Mucosa of descending colon (tissue), 3 donors: ENCODE measurements around the gene PPME1. TPM values are rescaled to one million over a fixed set of nuclear protein-coding genes. Genes with fewer than 3 reads are reported as not detected.

Experiments used
- ATAC-seq: fragments of 200-7000 bp; cut with Tn5 transposase; one replicate; pipeline ENCODE4 v1.9.1; 2020; ENCODE audit warnings: mild to moderate bottlenecking, moderate library complexity
- DNase-seq, 3 donors: peaks; one replicate each; pipeline ENCODE4 v3.0.0-alpha.2; 2020
- H3K36me3 ChIP-seq: fragments of 200-600 bp; one replicate; pipeline ENCODE4 v1.8.0; 2021; ENCODE audit warnings: low read depth, mild to moderate bottlenecking
- H3K4me1 ChIP-seq: fragments of 200-600 bp; one replicate; pipeline ENCODE4 v1.8.0; 2021; ENCODE audit warnings: low read depth, mild to moderate bottlenecking
- H3K4me3 ChIP-seq: fragments of 200-600 bp; one replicate; pipeline ENCODE4 v1.8.0; 2021; ENCODE audit warnings: mild to moderate bottlenecking
- H3K9me3 ChIP-seq: fragments of 200-600 bp; one replicate; pipeline ENCODE4 v1.8.0; 2021; ENCODE audit warnings: mild to moderate bottlenecking
- intact Hi-C, 2 donors: fragments of 100-400 bp; cut with DNase I in 1 of 2; cut with micrococcal nuclease in 1 of 2; formaldehyde crosslinking; loops; one replicate each; pipeline versions ENCODE4 v1.11.0 to v1.11.1; 2022; cut with DNase I, micrococcal nuclease
- total RNA-seq, 3 donors: library from RNA; stranded (reverse); fragmentation: NEBNext Ultra II Directional in 2 of 3; extraction: Animal tissue kit (Norgen Biotek cat#: 25700) in 2 of 3; gene quantifications; one replicate each; pipeline versions ENCODE4 v1.2.1 to v1.2.4, GENCODE V29; 2021 to 2023
- TF ChIP-seq, protein P1 (sequence below): fragments of 200-600 bp; IDR thresholded peaks from one replicate; pipeline ENCODE4 v1.8.0; 2022; ENCODE audit warnings: antibody characterized with exemption, mild to moderate bottlenecking
- donor health status: DM: no; HTN: no; CAD: no; lungs with moderate emphysema.
- donor health status: DM: no; HTN: no; CAD: no.
- donor health status: DM: no; HTN: yes; CAD: no.

PPME1 gene
- total RNA-seq, 3 donors from 2014 or later, result 22.3 to 36.0 (median 26.3) TPM

- intact Hi-C loops, result no loop called here
- Histone ChIP-seq H3K36me3 (no peaks in the 10 kb centered on the region), H3K4me1 (no peaks in the 10 kb centered on the region), H3K9me3 (no peaks in the 10 kb centered on the region), H3K4me3 (no peak overlapping the region)
- TF ChIP-seq, protein P1, sequence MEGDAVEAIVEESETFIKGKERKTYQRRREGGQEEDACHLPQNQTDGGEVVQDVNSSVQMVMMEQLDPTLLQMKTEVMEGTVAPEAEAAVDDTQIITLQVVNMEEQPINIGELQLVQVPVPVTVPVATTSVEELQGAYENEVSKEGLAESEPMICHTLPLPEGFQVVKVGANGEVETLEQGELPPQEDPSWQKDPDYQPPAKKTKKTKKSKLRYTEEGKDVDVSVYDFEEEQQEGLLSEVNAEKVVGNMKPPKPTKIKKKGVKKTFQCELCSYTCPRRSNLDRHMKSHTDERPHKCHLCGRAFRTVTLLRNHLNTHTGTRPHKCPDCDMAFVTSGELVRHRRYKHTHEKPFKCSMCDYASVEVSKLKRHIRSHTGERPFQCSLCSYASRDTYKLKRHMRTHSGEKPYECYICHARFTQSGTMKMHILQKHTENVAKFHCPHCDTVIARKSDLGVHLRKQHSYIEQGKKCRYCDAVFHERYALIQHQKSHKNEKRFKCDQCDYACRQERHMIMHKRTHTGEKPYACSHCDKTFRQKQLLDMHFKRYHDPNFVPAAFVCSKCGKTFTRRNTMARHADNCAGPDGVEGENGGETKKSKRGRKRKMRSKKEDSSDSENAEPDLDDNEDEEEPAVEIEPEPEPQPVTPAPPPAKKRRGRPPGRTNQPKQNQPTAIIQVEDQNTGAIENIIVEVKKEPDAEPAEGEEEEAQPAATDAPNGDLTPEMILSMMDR, result no peak
- ATAC-seq, result no peak
- no peak for DNase-seq
Observed at GRCh38 chr11:74262725-74263124, 91.6 kb downstream of the PPME1 start.

GRCh38 chr11:74265256-74265655, 94.2 kb downstream of the PPME1 start:
- H3K9me3 ChIP-seq, result no peaks in the 10 kb centered on the region

GRCh38 chr11:74267014-74267413, 95.9 kb downstream of the PPME1 start:
- Histone ChIP-seq H3K36me3 (no peaks in the 10 kb centered on the region), H3K4me3 (no peak overlapping the region), H3K4me1 (no peaks in the 10 kb centered on the region), H3K9me3 (no peaks in the 10 kb centered on the region)
- DNase-seq (no peak), ATAC-seq (no peak)
- intact Hi-C loops, result no loop called here
- TF ChIP-seq, protein P1, result no peak

More at GRCh38 chr11:74265256-74265655, 94.2 kb downstream of the PPME1 start:
- Histone ChIP-seq H3K4me1 (no peaks in the 10 kb centered on the region), H3K36me3 (no peaks in the 10 kb centered on the region), H3K4me3 (no peak overlapping the region)
- intact Hi-C loops, result no loop called here
- DNase-seq, result no peak
- no peak for ATAC-seq
- TF ChIP-seq, protein P1, result no peak

GRCh38 chr11:74268456-74268855, 97.4 kb downstream of the PPME1 start:
- Histone ChIP-seq H3K36me3 (no peaks in the 10 kb centered on the region), H3K4me1 (no peaks in the 10 kb centered on the region), H3K9me3 (no peaks in the 10 kb centered on the region), H3K4me3 (no peak overlapping the region)
- DNase-seq (no peak), ATAC-seq (no peak)
- TF ChIP-seq, protein P1, result no peak
- intact Hi-C loops, result no loop called here

DNA sequence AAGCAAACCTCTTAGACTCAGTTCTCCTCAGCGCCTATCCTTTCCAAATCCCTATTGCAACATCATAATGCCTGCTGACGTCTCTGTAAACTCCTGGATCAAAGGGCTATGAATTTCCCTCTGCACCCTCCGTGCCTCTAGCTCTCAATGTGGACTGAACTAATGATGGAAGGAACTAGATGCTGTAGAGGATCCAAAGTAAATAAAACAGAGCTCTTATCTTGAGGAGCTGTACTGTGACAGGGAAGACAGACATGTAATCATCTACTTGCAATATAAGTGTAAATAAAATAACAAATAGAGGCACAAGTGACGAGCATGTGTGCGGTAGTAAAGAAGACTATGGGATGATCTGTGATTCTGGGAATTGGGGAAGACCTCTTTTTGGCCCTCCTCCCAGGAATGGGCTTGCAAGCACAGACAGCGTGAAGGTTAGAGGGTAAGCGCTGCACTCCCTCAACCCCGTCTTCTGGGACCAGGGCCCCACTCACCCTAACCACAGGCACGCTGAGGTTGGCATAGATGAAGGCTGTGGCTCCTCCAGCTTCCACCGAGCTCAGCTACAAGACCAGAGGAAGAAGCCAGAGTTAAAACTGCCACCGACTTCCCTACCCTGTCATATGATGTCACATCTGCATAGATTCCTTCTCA, 98.2 kb downstream of the PPME1 start:
- Histone ChIP-seq H3K4me1 (no peaks in the 10 kb centered on the region), H3K9me3 (no peaks in the 10 kb centered on the region), H3K36me3 (no peaks in the 10 kb centered on the region), H3K4me3 (no peak overlapping the region)
- ATAC-seq (peak; percentile 33), DNase-seq (no peak)
- intact Hi-C loops, result no loop called here
- TF ChIP-seq, protein P1, result no peak

- H3K4me1 ChIP-seq, result no peaks in the 10 kb centered on the region
- H3K36me3 ChIP-seq, result no peaks in the 10 kb centered on the region
- H3K4me3 ChIP-seq, result no peak overlapping the region
- intact Hi-C loops, result no loop called here
- ATAC-seq (no peak), DNase-seq (no peak)
- TF ChIP-seq, protein P1, result no peak
- no peaks in the 10 kb centered on the region for H3K9me3 ChIP-seq
Observed at GRCh38 chr11:74272276-74272675, 101.2 kb downstream of the PPME1 start.
